Measurements from ENCODE around the gene RBM48.

Gene RBM48

DNA sequence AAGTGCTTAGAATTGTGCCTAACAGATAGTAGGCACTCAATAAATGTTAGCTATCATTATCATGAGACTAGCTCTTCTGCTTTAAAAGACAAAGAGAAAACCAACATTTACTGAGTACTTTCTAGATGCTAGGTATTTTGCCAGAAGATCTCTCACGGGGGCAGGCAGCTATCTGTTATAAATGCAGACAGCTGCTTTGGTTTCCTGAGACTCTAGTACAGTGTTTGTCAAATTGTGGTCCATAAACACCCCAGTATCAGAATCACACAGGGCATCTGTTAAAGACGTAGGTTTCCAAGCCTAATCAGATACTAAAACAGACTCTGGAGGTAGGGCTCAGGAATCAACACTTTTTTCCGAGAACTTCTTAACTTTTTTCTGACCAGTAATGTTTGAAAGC, 47.7 kb downstream of the RBM48 start:
- Histone ChIP-seq H3K4me3 (ENCODE audit: insufficient read depth in 1 of 2, low read depth in 1 of 2, low read length in 2 of 2) (no peak overlapping the region), H3K23ac (ENCODE audit: low read length in 2 of 2) (no peak overlapping the region), H3K36me3 (ENCODE audit: control insufficient read depth in 1 of 2, insufficient read depth in 2 of 2, low read depth in 1 of 2, low read length in 2 of 2) (peaks cover 9 to 91% of the 10 kb centered on the region in 2 experiments), H3K14ac (ENCODE audit: low read length in 2 of 2) (no peak overlapping the region), H3K79me1 (replicated peaks; ENCODE audit: low read length, poor library complexity, severe bottlenecking) (peaks cover 16% of the 10 kb centered on the region), H3K4me2 (ENCODE audit: low read length, poor library complexity, severe bottlenecking) (no peak overlapping the region), H2BK15ac (ENCODE audit: low read depth, poor library complexity, severe bottlenecking) (no peak overlapping the region), H3K27ac (ENCODE audit: low read length, poor library complexity, severe bottlenecking) (no peak overlapping the region), H4K8ac (ENCODE audit: low read length) (no peak overlapping the region), H3K27me3 (ENCODE audit: control insufficient read depth in 1 of 2, insufficient read depth in 1 of 2, low read length in 2 of 2) (no peaks in the 10 kb centered on the region), H3K18ac (ENCODE audit: low read depth in 1 of 2, low read length in 2 of 2) (no peak overlapping the region), H2BK12ac (ENCODE audit: low read length in 2 of 2) (no peak overlapping the region), H2AK5ac (ENCODE audit: low read length, severe bottlenecking) (no peak overlapping the region), H3K4ac (ENCODE audit: low read depth in 1 of 2, low read length in 2 of 2) (no peak overlapping the region), H3K9ac (ENCODE audit: low read length) (no peak overlapping the region), H2BK5ac (ENCODE audit: low read depth, low read length, poor library complexity, severe bottlenecking) (no peak overlapping the region), H3K9me3 (ENCODE audit: control insufficient read depth, low read length) (no peaks in the 10 kb centered on the region), H2BK120ac (ENCODE audit: low read depth, low read length) (no peak overlapping the region), H2AFZ (ENCODE audit: low read depth, low read length) (no peak overlapping the region), H4K91ac (ENCODE audit: low read length) (no peak overlapping the region), H3K4me1 (ENCODE audit: control insufficient read depth, insufficient read depth, low read depth, low read length) (no peaks in the 10 kb centered on the region)
- WGBS, result 96% methylated on average over 3 of the region's 3 CpGs
- DNase-seq, result no peak

GRCh38 chr7:92582948-92583347, 54.4 kb downstream of the RBM48 start:
- H3K23ac ChIP-seq (ENCODE audit: low read length in 2 of 2), result no peak overlapping the region
- no peak overlapping the region for H3K14ac ChIP-seq (ENCODE audit: low read length in 2 of 2)
- no peak overlapping the region for H3K4ac ChIP-seq (ENCODE audit: low read depth in 1 of 2, low read length in 2 of 2)
- no peak for DNase-seq
- peaks cover 1% of the 10 kb centered on the region for H3K4me1 ChIP-seq (ENCODE audit: control insufficient read depth, insufficient read depth, low read depth, low read length)
- H2BK12ac ChIP-seq (ENCODE audit: low read length in 2 of 2), result no peak overlapping the region
- no peak overlapping the region for H2AFZ ChIP-seq (ENCODE audit: low read depth, low read length)
- no peak overlapping the region for H3K4me3 ChIP-seq (ENCODE audit: insufficient read depth in 1 of 2, low read depth in 1 of 2, low read length in 2 of 2)
- H4K91ac ChIP-seq (ENCODE audit: low read length), result no peak overlapping the region
- no CpG with 5 or more reads among the region's 1 CpG for WGBS
- no peak overlapping the region for H3K27ac ChIP-seq (ENCODE audit: low read length, poor library complexity, severe bottlenecking)
- H3K9me3 ChIP-seq (ENCODE audit: control insufficient read depth, low read length), result no peaks in the 10 kb centered on the region
- peaks cover 7 to 35% of the 10 kb centered on the region in 2 experiments for H3K36me3 ChIP-seq (ENCODE audit: control insufficient read depth in 1 of 2, insufficient read depth in 2 of 2, low read depth in 1 of 2, low read length in 2 of 2)
- H3K18ac ChIP-seq (ENCODE audit: low read depth in 1 of 2, low read length in 2 of 2), result no peak overlapping the region
- H2BK15ac ChIP-seq (ENCODE audit: low read depth, poor library complexity, severe bottlenecking), result no peak overlapping the region
- H3K79me1 ChIP-seq (replicated peaks; ENCODE audit: low read length, poor library complexity, severe bottlenecking), result peaks cover 8% of the 10 kb centered on the region
- no peak overlapping the region for H4K8ac ChIP-seq (ENCODE audit: low read length)
- H2AK5ac ChIP-seq (ENCODE audit: low read length, severe bottlenecking), result no peak overlapping the region
- H2BK120ac ChIP-seq (ENCODE audit: low read depth, low read length), result no peak overlapping the region
- no peak overlapping the region for H3K9ac ChIP-seq (ENCODE audit: low read length)
- no peak overlapping the region for H3K4me2 ChIP-seq (ENCODE audit: low read length, poor library complexity, severe bottlenecking)
- H3K27me3 ChIP-seq (ENCODE audit: control insufficient read depth in 1 of 2, insufficient read depth in 1 of 2, low read length in 2 of 2), result no peaks in the 10 kb centered on the region
- H2BK5ac ChIP-seq (ENCODE audit: low read depth, low read length, poor library complexity, severe bottlenecking), result no peak overlapping the region

GRCh38 chr7:92584953-92585352, 56.4 kb downstream of the RBM48 start:
- Histone ChIP-seq H2BK12ac (ENCODE audit: low read length in 2 of 2) (no peak overlapping the region), H3K4me1 (ENCODE audit: control insufficient read depth, insufficient read depth, low read depth, low read length) (peaks cover 4% of the 10 kb centered on the region), H3K36me3 (ENCODE audit: control insufficient read depth in 1 of 2, insufficient read depth in 2 of 2, low read depth in 1 of 2, low read length in 2 of 2) (peaks cover 7 to 15% of the 10 kb centered on the region in 2 experiments), H3K4me3 (ENCODE audit: insufficient read depth in 1 of 2, low read depth in 1 of 2, low read length in 2 of 2) (no peak overlapping the region), H2AK5ac (ENCODE audit: low read length, severe bottlenecking) (no peak overlapping the region), H2BK120ac (ENCODE audit: low read depth, low read length) (no peak overlapping the region), H3K4ac (ENCODE audit: low read depth in 1 of 2, low read length in 2 of 2) (no peak overlapping the region), H3K14ac (ENCODE audit: low read length in 2 of 2) (no peak overlapping the region), H3K79me1 (replicated peaks; ENCODE audit: low read length, poor library complexity, severe bottlenecking) (peaks cover 5% of the 10 kb centered on the region), H3K23ac (ENCODE audit: low read length in 2 of 2) (no peak overlapping the region), H3K4me2 (ENCODE audit: low read length, poor library complexity, severe bottlenecking) (no peak overlapping the region), H4K91ac (ENCODE audit: low read length) (no peak overlapping the region), H3K9me3 (ENCODE audit: control insufficient read depth, low read length) (no peaks in the 10 kb centered on the region), H2BK15ac (ENCODE audit: low read depth, poor library complexity, severe bottlenecking) (no peak overlapping the region), H2BK5ac (ENCODE audit: low read depth, low read length, poor library complexity, severe bottlenecking) (no peak overlapping the region), H3K27me3 (ENCODE audit: control insufficient read depth in 1 of 2, insufficient read depth in 1 of 2, low read length in 2 of 2) (no peaks in the 10 kb centered on the region), H3K27ac (ENCODE audit: low read length, poor library complexity, severe bottlenecking) (no peak overlapping the region), H3K9ac (ENCODE audit: low read length) (no peak overlapping the region), H3K18ac (ENCODE audit: low read depth in 1 of 2, low read length in 2 of 2) (no peak overlapping the region), H2AFZ (ENCODE audit: low read depth, low read length) (no peak overlapping the region), H4K8ac (ENCODE audit: low read length) (no peak overlapping the region)
- no peak for DNase-seq

- Histone ChIP-seq H3K36me3 (ENCODE audit: control insufficient read depth in 1 of 2, insufficient read depth in 2 of 2, low read depth in 1 of 2, low read length in 2 of 2) (peaks cover under 1 to 2% of the 10 kb centered on the region in 2 experiments), H3K4me3 (ENCODE audit: insufficient read depth in 1 of 2, low read depth in 1 of 2, low read length in 2 of 2) (no peak overlapping the region), H2BK15ac (ENCODE audit: low read depth, poor library complexity, severe bottlenecking) (no peak overlapping the region), H3K4me2 (ENCODE audit: low read length, poor library complexity, severe bottlenecking) (no peak overlapping the region), H2AK5ac (ENCODE audit: low read length, severe bottlenecking) (no peak overlapping the region), H3K27ac (ENCODE audit: low read length, poor library complexity, severe bottlenecking) (no peak overlapping the region), H3K14ac (ENCODE audit: low read length in 2 of 2) (no peak overlapping the region), H3K4ac (ENCODE audit: low read depth in 1 of 2, low read length in 2 of 2) (no peak overlapping the region), H4K91ac (ENCODE audit: low read length) (no peak overlapping the region), H2BK5ac (ENCODE audit: low read depth, low read length, poor library complexity, severe bottlenecking) (no peak overlapping the region), H3K9me3 (ENCODE audit: control insufficient read depth, low read length) (no peaks in the 10 kb centered on the region), H4K8ac (ENCODE audit: low read length) (no peak overlapping the region), H3K79me1 (replicated peaks; ENCODE audit: low read length, poor library complexity, severe bottlenecking) (peaks cover 2% of the 10 kb centered on the region), H2BK12ac (ENCODE audit: low read length in 2 of 2) (no peak overlapping the region), H2BK120ac (ENCODE audit: low read depth, low read length) (no peak overlapping the region), H3K4me1 (ENCODE audit: control insufficient read depth, insufficient read depth, low read depth, low read length) (peaks cover 8% of the 10 kb centered on the region), H2AFZ (ENCODE audit: low read depth, low read length) (no peak overlapping the region), H3K27me3 (ENCODE audit: control insufficient read depth in 1 of 2, insufficient read depth in 1 of 2, low read length in 2 of 2) (no peaks in the 10 kb centered on the region), H3K23ac (ENCODE audit: low read length in 2 of 2) (no peak overlapping the region), H3K9ac (ENCODE audit: low read length) (peak overlapping the region; percentile 33), H3K18ac (ENCODE audit: low read depth in 1 of 2, low read length in 2 of 2) (no peak overlapping the region)
- DNase-seq, result peak; percentile 48
Measured at GRCh38 chr7:92586403-92586802, 57.8 kb downstream of the RBM48 start.
